NCI-H526 treated with DMSO at 0.1 percent for 48 hours (cell line): ENCODE data around the gene ARHGEF17.
"Not testable (repeated sequence)": the region's sequence is repeated elsewhere in the genome, so short reads cannot be mapped to it uniquely, and the experiment has no call there.

Source experiments
- DNase-seq: peaks from one replicate; lab custom pipeline; 2025; lab: John Stamatoyannopoulos, UW

ARHGEF17 gene

GRCh38 chr11:73273222-73273895 lies 34.7 kb upstream of the ARHGEF17 start:
- no peak for DNase-seq

GRCh38 chr11:73274191-73274590 lies 33.9 kb upstream of the ARHGEF17 start:
- not testable (repeated sequence) for DNase-seq

GRCh38 chr11:73274722-73275380 lies 33.2 kb upstream of the ARHGEF17 start:
- DNase-seq: no peak

- no peak for DNase-seq
These were observed 32.7 kb upstream of the ARHGEF17 start for GRCh38 chr11:73275381-73275750.

GRCh38 chr11:73277467-73277866 lies 30.6 kb upstream of the ARHGEF17 start:
- no peak for DNase-seq

- DNase-seq: no peak
These were observed 27.4 kb upstream of the ARHGEF17 start for GRCh38 chr11:73280626-73281025.

GRCh38 chr11:73281201-73281741 lies 26.8 kb upstream of the ARHGEF17 start:
- no peak for DNase-seq

GRCh38 chr11:73281796-73282660 lies 26.0 kb upstream of the ARHGEF17 start:
- DNase-seq: no peak

- DNase-seq: no peak
These were observed 24.6 kb upstream of the ARHGEF17 start for GRCh38 chr11:73283276-73284000.

GRCh38 chr11:73284106-73284505 lies 24.0 kb upstream of the ARHGEF17 start:
- DNase-seq: no peak

GRCh38 chr11:73285721-73286120 lies 22.4 kb upstream of the ARHGEF17 start:
- DNase-seq: no peak

GRCh38 chr11:73286240-73286810 lies 21.8 kb upstream of the ARHGEF17 start:
- no peak for DNase-seq

- no peak for DNase-seq
These were observed 20.5 kb upstream of the ARHGEF17 start for GRCh38 chr11:73287400-73288101.

- DNase-seq: no peak
These were observed 19.7 kb upstream of the ARHGEF17 start for GRCh38 chr11:73288192-73288872.

- peak; percentile 17 for DNase-seq
These were observed 19.0 kb upstream of the ARHGEF17 start for GRCh38 chr11:73288873-73289707.

GRCh38 chr11:73290536-73290935 lies 17.5 kb upstream of the ARHGEF17 start:
- no peak for DNase-seq

- DNase-seq: no peak
These were observed 16.9 kb upstream of the ARHGEF17 start for GRCh38 chr11:73291196-73291595.

- no peak for DNase-seq
These were observed 16.1 kb upstream of the ARHGEF17 start for GRCh38 chr11:73291781-73292524.

GRCh38 chr11:73292525-73292894 lies 15.6 kb upstream of the ARHGEF17 start:
- DNase-seq: no peak
